ENCODE measurements around the gene DNAAF5. TPM values are rescaled to one million over a fixed set of nuclear protein-coding genes. Genes with fewer than 3 reads are reported as not detected.

The DNAAF5 gene
- total and polyA plus RNA-seq, 7 experiments from 2014 or later = 4.0 to 25.7 (median 13.4) TPM

- Histone ChIP-seq H3K27ac (ENCODE audit: low read depth, low read length) (no peak overlapping the region), H3K4me1 (ENCODE audit: control insufficient read depth in 2 of 2, insufficient read depth in 2 of 2, low read length in 2 of 2) (no peaks in the 10 kb centered on the region), H3K36me3 (ENCODE audit: control insufficient read depth in 2 of 3, insufficient read depth in 3 of 3, low read length in 3 of 3) (peaks cover 0 to 79% (median 7%) of the 10 kb centered on the region in 3 experiments), H3K27me3 (ENCODE audit: control insufficient read depth in 2 of 2, insufficient read depth in 2 of 2, low read length in 2 of 2) (no peaks in the 10 kb centered on the region), H3K9me3 (ENCODE audit: control insufficient read depth in 2 of 3, low read length in 3 of 3) (no peaks in the 10 kb centered on the region), H3K4me3 (ENCODE audit: low read length) (no peak overlapping the region)
- Mint-ChIP-seq H3K27ac (no peak overlapping the region), H3K9me3 (no peaks in the 10 kb centered on the region), H3K4me1 (peaks cover 0 to 7% (median 0%) of the 10 kb centered on the region in 7 donors), H3K36me3 (peaks cover 2 to 63% (median 17%) of the 10 kb centered on the region in 5 donors), H3K4me3 (no peak overlapping the region), H3K27me3 (no peaks in the 10 kb centered on the region)
- ChIA-PET CTCF (no interaction called here), POLR2A (no interaction called here)
- intact Hi-C loops (cut with micrococcal nuclease) = no loop called here
- ATAC-seq = no peak
- DNase-seq = no peak
Observed at GRCh38 chr7:756928-757560, 30.5 kb downstream of the DNAAF5 start.

GRCh38 chr7:757741-758163 lies 31.3 kb downstream of the DNAAF5 start:
- no peaks in the 10 kb centered on the region for H3K9me3 Mint-ChIP-seq
- H3K4me1 Mint-ChIP-seq = peaks cover 0 to 5% (median 0%) of the 10 kb centered on the region in 7 donors
- H3K27me3 Mint-ChIP-seq = no peaks in the 10 kb centered on the region
- Histone ChIP-seq H3K27ac (ENCODE audit: low read depth, low read length) (no peak overlapping the region), H3K4me3 (ENCODE audit: low read length) (no peak overlapping the region), H3K4me1 (ENCODE audit: control insufficient read depth in 2 of 2, insufficient read depth in 2 of 2, low read length in 2 of 2) (no peaks in the 10 kb centered on the region), H3K9me3 (ENCODE audit: control insufficient read depth in 2 of 3, low read length in 3 of 3) (no peaks in the 10 kb centered on the region), H3K36me3 (ENCODE audit: control insufficient read depth in 2 of 3, insufficient read depth in 3 of 3, low read length in 3 of 3) (peaks cover 0 to 83% (median 7%) of the 10 kb centered on the region in 3 experiments), H3K27me3 (ENCODE audit: control insufficient read depth in 2 of 2, insufficient read depth in 2 of 2, low read length in 2 of 2) (no peaks in the 10 kb centered on the region)
- DNase-seq (no peak), ATAC-seq (no peak)
- ChIA-PET CTCF (no interaction called here), POLR2A (no interaction called here)
- peaks cover 2 to 58% (median 14%) of the 10 kb centered on the region in 5 donors for H3K36me3 Mint-ChIP-seq
- H3K27ac Mint-ChIP-seq = no peak overlapping the region
- H3K4me3 Mint-ChIP-seq = no peak overlapping the region
- intact Hi-C loops (cut with micrococcal nuclease) = no loop called here

GRCh38 chr7:759569-759968 lies 33.1 kb downstream of the DNAAF5 start:
- Mint-ChIP-seq H3K27me3 (no peaks in the 10 kb centered on the region), H3K9me3 (no peaks in the 10 kb centered on the region), H3K4me3 (no peak overlapping the region), H3K4me1 (no peaks in the 10 kb centered on the region), H3K36me3 (peaks cover 2 to 59% (median 10%) of the 10 kb centered on the region in 5 donors), H3K27ac (no peak overlapping the region)
- DNase-seq = no peak
- H3K9me3 ChIP-seq (ENCODE audit: control insufficient read depth in 2 of 3, low read length in 3 of 3) = no peaks in the 10 kb centered on the region
- intact Hi-C loops (cut with micrococcal nuclease) = no loop called here
- no peaks in the 10 kb centered on the region for H3K27me3 ChIP-seq (ENCODE audit: control insufficient read depth in 2 of 2, insufficient read depth in 2 of 2, low read length in 2 of 2)
- no peak for ATAC-seq
- no peak overlapping the region for H3K4me3 ChIP-seq (ENCODE audit: low read length)
- H3K27ac ChIP-seq (ENCODE audit: low read depth, low read length) = no peak overlapping the region
- H3K4me1 ChIP-seq (ENCODE audit: control insufficient read depth in 2 of 2, insufficient read depth in 2 of 2, low read length in 2 of 2) = no peaks in the 10 kb centered on the region
- H3K36me3 ChIP-seq (ENCODE audit: control insufficient read depth in 2 of 3, insufficient read depth in 3 of 3, low read length in 3 of 3) = peaks cover 0 to 89% (median 7%) of the 10 kb centered on the region in 3 experiments
- POLR2A ChIA-PET = no interaction called here
- CTCF ChIA-PET = no interaction called here

- H3K27ac ChIP-seq (ENCODE audit: low read depth, low read length) = no peak overlapping the region
- ChIA-PET POLR2A (no interaction called here), CTCF (no interaction called here)
- ATAC-seq = no peak
- intact Hi-C loops (cut with micrococcal nuclease) = no loop called here
- Mint-ChIP-seq H3K9me3 (no peaks in the 10 kb centered on the region), H3K27ac (no peak overlapping the region), H3K4me1 (no peaks in the 10 kb centered on the region), H3K36me3 (peaks cover 2 to 56% (median 10%) of the 10 kb centered on the region in 5 donors), H3K27me3 (no peaks in the 10 kb centered on the region), H3K4me3 (no peak overlapping the region)
- peaks cover 0 to 89% (median 7%) of the 10 kb centered on the region in 3 experiments for H3K36me3 ChIP-seq (ENCODE audit: control insufficient read depth in 2 of 3, insufficient read depth in 3 of 3, low read length in 3 of 3)
- no peak overlapping the region for H3K4me3 ChIP-seq (ENCODE audit: low read length)
- no peak for DNase-seq
- H3K27me3 ChIP-seq (ENCODE audit: control insufficient read depth in 2 of 2, insufficient read depth in 2 of 2, low read length in 2 of 2) = no peaks in the 10 kb centered on the region
- no peaks in the 10 kb centered on the region for H3K9me3 ChIP-seq (ENCODE audit: control insufficient read depth in 2 of 3, low read length in 3 of 3)
- H3K4me1 ChIP-seq (ENCODE audit: control insufficient read depth in 2 of 2, insufficient read depth in 2 of 2, low read length in 2 of 2) = no peaks in the 10 kb centered on the region
Observed at GRCh38 chr7:760006-760405, 33.5 kb downstream of the DNAAF5 start.

GRCh38 chr7:761101-761500 lies 34.6 kb downstream of the DNAAF5 start:
- Histone ChIP-seq H3K9me3 (ENCODE audit: control insufficient read depth in 2 of 3, low read length in 3 of 3) (no peaks in the 10 kb centered on the region), H3K27me3 (ENCODE audit: control insufficient read depth in 2 of 2, insufficient read depth in 2 of 2, low read length in 2 of 2) (no peaks in the 10 kb centered on the region), H3K36me3 (ENCODE audit: control insufficient read depth in 2 of 3, insufficient read depth in 3 of 3, low read length in 3 of 3) (peaks cover 0 to 90% (median 7%) of the 10 kb centered on the region in 3 experiments), H3K27ac (ENCODE audit: low read depth, low read length) (no peak overlapping the region), H3K4me1 (ENCODE audit: control insufficient read depth in 2 of 2, insufficient read depth in 2 of 2, low read length in 2 of 2) (no peaks in the 10 kb centered on the region), H3K4me3 (ENCODE audit: low read length) (no peak overlapping the region)
- peaks cover 3 to 55% (median 6%) of the 10 kb centered on the region in 5 donors for H3K36me3 Mint-ChIP-seq
- ATAC-seq (no peak), DNase-seq (no peak)
- no peak overlapping the region for H3K27ac Mint-ChIP-seq
- no peaks in the 10 kb centered on the region for H3K4me1 Mint-ChIP-seq
- intact Hi-C loops (cut with micrococcal nuclease) = no loop called here
- no peaks in the 10 kb centered on the region for H3K27me3 Mint-ChIP-seq
- H3K9me3 Mint-ChIP-seq = no peaks in the 10 kb centered on the region
- POLR2A ChIA-PET = no interaction called here
- H3K4me3 Mint-ChIP-seq = no peak overlapping the region
- CTCF ChIA-PET = no interaction called here

GRCh38 chr7:761631-762030 lies 35.1 kb downstream of the DNAAF5 start:
- CTCF ChIA-PET = no interaction called here
- Mint-ChIP-seq H3K36me3 (peaks cover 3 to 56% (median 6%) of the 10 kb centered on the region in 5 donors), H3K27me3 (no peaks in the 10 kb centered on the region), H3K9me3 (no peaks in the 10 kb centered on the region), H3K4me1 (no peaks in the 10 kb centered on the region), H3K4me3 (no peak overlapping the region), H3K27ac (no peak overlapping the region)
- peaks cover 0 to 85% (median 7%) of the 10 kb centered on the region in 3 experiments for H3K36me3 ChIP-seq (ENCODE audit: control insufficient read depth in 2 of 3, insufficient read depth in 3 of 3, low read length in 3 of 3)
- H3K27me3 ChIP-seq (ENCODE audit: control insufficient read depth in 2 of 2, insufficient read depth in 2 of 2, low read length in 2 of 2) = no peaks in the 10 kb centered on the region
- H3K4me3 ChIP-seq (ENCODE audit: low read length) = no peak overlapping the region
- H3K9me3 ChIP-seq (ENCODE audit: control insufficient read depth in 2 of 3, low read length in 3 of 3) = no peaks in the 10 kb centered on the region
- no peak for DNase-seq
- H3K4me1 ChIP-seq (ENCODE audit: control insufficient read depth in 2 of 2, insufficient read depth in 2 of 2, low read length in 2 of 2) = no peaks in the 10 kb centered on the region
- intact Hi-C loops (cut with micrococcal nuclease) = no loop called here
- POLR2A ChIA-PET = no interaction called here
- ATAC-seq = no peak
- no peak overlapping the region for H3K27ac ChIP-seq (ENCODE audit: low read depth, low read length)

GRCh38 chr7:762885-763284 lies 36.4 kb downstream of the DNAAF5 start:
- POLR2A ChIA-PET = no interaction called here
- ATAC-seq (no peak), DNase-seq (no peak)
- H3K36me3 Mint-ChIP-seq = peaks cover 6 to 58% (median 10%) of the 10 kb centered on the region in 5 donors
- H3K9me3 Mint-ChIP-seq = no peaks in the 10 kb centered on the region
- no peak overlapping the region for H3K4me3 ChIP-seq (ENCODE audit: low read length)
- H3K9me3 ChIP-seq (ENCODE audit: control insufficient read depth in 2 of 3, low read length in 3 of 3) = no peaks in the 10 kb centered on the region
- no peaks in the 10 kb centered on the region for H3K27me3 ChIP-seq (ENCODE audit: control insufficient read depth in 2 of 2, insufficient read depth in 2 of 2, low read length in 2 of 2)
- no peaks in the 10 kb centered on the region for H3K4me1 ChIP-seq (ENCODE audit: control insufficient read depth in 2 of 2, insufficient read depth in 2 of 2, low read length in 2 of 2)
- no peak overlapping the region for H3K27ac Mint-ChIP-seq
- H3K4me1 Mint-ChIP-seq = peaks cover 0 to 4% (median 0%) of the 10 kb centered on the region in 7 donors
- H3K36me3 ChIP-seq (ENCODE audit: control insufficient read depth in 2 of 3, insufficient read depth in 3 of 3, low read length in 3 of 3) = peaks cover 0 to 73% (median 0%) of the 10 kb centered on the region in 3 experiments
- CTCF ChIA-PET = no interaction called here
- no peak overlapping the region for H3K4me3 Mint-ChIP-seq
- intact Hi-C loops (cut with micrococcal nuclease) = no loop called here
- no peak overlapping the region for H3K27ac ChIP-seq (ENCODE audit: low read depth, low read length)
- H3K27me3 Mint-ChIP-seq = no peaks in the 10 kb centered on the region
